NB4 (cell line): ENCODE measurements around the gene KCNK2.

Source experiments
- DNase-seq: peaks from one replicate; pipeline ENCODE4 v3.0.0; 2010; ENCODE audit warnings: low read depth
- H3K4me3 ChIP-seq: one replicate; pipeline ENCODE4 v1.5.1; 2011; ENCODE audit warnings: mild to moderate bottlenecking, low read depth, low read length, moderate library complexity
- MYC ChIP-seq: IDR thresholded peaks from 2 replicates; pipeline ENCODE4 v1.6.1; 2011; ENCODE audit warnings: low read depth, low read length
- POLR2A ChIP-seq: IDR thresholded peaks from 2 replicates; pipeline ENCODE4 v1.6.1; 2011; ENCODE audit warnings: mild to moderate bottlenecking; ENCODE audit not compliant: insufficient read length; ENCODE audit errors: extremely low read depth
- TF ChIP-seq, protein P1 (sequence below): IDR thresholded peaks from 2 replicates; pipeline ENCODE4 v1.6.1; 2011; ENCODE audit warnings: low read depth, low read length
- TF ChIP-seq, protein P2 (sequence below): IDR thresholded peaks from one replicate; pipeline ENCODE4 v1.5.1; 2012; ENCODE audit warnings: low read depth, low read length

Gene KCNK2

GRCh38 chr1:215131291-215131690 is 48.8 kb downstream of the KCNK2 start:
- no peak for TF ChIP-seq MYC
- no peak for TF ChIP-seq POLR2A
- TF ChIP-seq, protein P1, sequence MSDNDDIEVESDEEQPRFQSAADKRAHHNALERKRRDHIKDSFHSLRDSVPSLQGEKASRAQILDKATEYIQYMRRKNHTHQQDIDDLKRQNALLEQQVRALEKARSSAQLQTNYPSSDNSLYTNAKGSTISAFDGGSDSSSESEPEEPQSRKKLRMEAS: no peak
- H3K4me3 ChIP-seq: no peak overlapping the region
- DNase-seq: no peak

DNA sequence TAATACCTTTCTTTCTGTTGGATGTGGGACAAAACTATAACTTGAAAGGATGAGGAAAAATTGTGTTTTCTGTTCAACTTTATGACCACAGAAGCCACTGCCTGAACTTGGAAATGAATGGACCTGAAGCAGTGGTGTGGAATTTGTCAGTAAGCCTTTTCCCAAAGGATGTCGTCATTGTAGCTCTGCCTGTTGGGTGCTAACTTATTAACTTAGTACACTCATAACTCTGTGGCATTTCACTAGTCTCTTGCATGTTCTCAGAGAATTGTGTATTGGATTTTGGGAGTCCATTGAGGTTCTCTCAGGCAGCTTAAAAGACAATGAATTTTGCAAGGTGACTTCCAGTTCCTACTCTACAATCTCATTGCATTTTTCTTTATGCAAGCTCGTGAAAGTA is 49.6 kb downstream of the KCNK2 start:
- no peak overlapping the region for H3K4me3 ChIP-seq
- TF ChIP-seq MYC (no peak), POLR2A (no peak)
- TF ChIP-seq, protein P2, sequence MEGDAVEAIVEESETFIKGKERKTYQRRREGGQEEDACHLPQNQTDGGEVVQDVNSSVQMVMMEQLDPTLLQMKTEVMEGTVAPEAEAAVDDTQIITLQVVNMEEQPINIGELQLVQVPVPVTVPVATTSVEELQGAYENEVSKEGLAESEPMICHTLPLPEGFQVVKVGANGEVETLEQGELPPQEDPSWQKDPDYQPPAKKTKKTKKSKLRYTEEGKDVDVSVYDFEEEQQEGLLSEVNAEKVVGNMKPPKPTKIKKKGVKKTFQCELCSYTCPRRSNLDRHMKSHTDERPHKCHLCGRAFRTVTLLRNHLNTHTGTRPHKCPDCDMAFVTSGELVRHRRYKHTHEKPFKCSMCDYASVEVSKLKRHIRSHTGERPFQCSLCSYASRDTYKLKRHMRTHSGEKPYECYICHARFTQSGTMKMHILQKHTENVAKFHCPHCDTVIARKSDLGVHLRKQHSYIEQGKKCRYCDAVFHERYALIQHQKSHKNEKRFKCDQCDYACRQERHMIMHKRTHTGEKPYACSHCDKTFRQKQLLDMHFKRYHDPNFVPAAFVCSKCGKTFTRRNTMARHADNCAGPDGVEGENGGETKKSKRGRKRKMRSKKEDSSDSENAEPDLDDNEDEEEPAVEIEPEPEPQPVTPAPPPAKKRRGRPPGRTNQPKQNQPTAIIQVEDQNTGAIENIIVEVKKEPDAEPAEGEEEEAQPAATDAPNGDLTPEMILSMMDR: no peak
- TF ChIP-seq, protein P1: no peak
- DNase-seq: no peak

GRCh38 chr1:215133532-215133931 is 51.0 kb downstream of the KCNK2 start:
- no peak overlapping the region for H3K4me3 ChIP-seq
- TF ChIP-seq, protein P2: no peak
- no peak for TF ChIP-seq POLR2A
- no peak for TF ChIP-seq MYC
- TF ChIP-seq, protein P1: no peak

DNA sequence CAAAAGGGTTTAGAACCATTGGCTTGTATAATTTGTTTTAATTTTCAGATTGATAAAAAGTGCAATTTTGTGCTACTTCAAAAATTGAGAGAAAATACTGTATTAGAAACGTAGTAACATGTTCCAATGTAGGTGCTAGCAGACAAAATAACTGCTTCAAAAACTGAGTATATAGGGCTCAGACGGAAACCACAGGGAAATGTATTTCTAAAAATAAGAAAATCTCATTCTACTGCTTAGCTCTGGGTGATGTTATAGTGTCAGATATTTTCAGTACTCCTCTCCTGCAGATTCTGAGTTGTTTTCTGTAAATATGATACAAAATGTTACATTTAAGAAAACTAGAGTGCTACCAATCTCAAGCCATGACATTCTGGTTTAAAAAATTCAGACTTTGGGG is 55.4 kb downstream of the KCNK2 start:
- no peak for DNase-seq
- TF ChIP-seq, protein P1: no peak
- no peak for TF ChIP-seq MYC
- TF ChIP-seq, protein P2: no peak
- TF ChIP-seq POLR2A: no peak
- H3K4me3 ChIP-seq: no peak overlapping the region

More at GRCh38 chr1:215133532-215133931, 51.0 kb downstream of the KCNK2 start:
- no peak for DNase-seq

- H3K4me3 ChIP-seq: no peak overlapping the region
- DNase-seq: no peak
- TF ChIP-seq, protein P1: no peak
- TF ChIP-seq, protein P2: no peak
- TF ChIP-seq MYC (no peak), POLR2A (no peak)
Observed at GRCh38 chr1:215140135-215140534, 57.6 kb downstream of the KCNK2 start.

DNA sequence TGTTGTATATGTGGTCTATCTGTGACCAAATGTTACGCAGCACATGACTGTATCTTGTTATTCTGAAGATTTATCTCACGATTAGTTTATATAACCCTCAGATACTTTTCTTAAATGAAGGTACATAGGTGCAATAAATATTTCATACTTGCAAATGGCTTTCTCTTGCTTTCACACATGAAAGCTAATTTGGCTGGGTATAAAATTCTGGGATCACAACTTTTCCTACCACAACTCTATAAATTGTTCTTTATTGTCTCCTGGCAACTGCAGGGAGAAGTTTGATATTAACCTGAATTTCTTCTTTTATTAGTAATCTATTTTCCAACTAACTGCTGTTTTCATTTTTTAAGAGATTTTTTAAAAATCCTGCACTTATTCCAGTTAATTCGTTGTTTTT is 58.9 kb downstream of the KCNK2 start:
- no peak for TF ChIP-seq MYC
- TF ChIP-seq, protein P2: no peak
- no peak for TF ChIP-seq POLR2A
- TF ChIP-seq, protein P1: no peak
- no peak overlapping the region for H3K4me3 ChIP-seq
- DNase-seq: no peak
